Ecto neural progenitor cell (in vitro differentiated cells): ENCODE results near the gene C3orf33.
A peak's percentile ranks its signal among the peaks of the same experiment; 100 is the strongest.

Source experiments
- DNase-seq: peaks from one replicate; pipeline ENCODE4 v3.0.0-alpha.2; 2018; ENCODE audit warnings: low spot score

C3orf33 gene

DNA sequence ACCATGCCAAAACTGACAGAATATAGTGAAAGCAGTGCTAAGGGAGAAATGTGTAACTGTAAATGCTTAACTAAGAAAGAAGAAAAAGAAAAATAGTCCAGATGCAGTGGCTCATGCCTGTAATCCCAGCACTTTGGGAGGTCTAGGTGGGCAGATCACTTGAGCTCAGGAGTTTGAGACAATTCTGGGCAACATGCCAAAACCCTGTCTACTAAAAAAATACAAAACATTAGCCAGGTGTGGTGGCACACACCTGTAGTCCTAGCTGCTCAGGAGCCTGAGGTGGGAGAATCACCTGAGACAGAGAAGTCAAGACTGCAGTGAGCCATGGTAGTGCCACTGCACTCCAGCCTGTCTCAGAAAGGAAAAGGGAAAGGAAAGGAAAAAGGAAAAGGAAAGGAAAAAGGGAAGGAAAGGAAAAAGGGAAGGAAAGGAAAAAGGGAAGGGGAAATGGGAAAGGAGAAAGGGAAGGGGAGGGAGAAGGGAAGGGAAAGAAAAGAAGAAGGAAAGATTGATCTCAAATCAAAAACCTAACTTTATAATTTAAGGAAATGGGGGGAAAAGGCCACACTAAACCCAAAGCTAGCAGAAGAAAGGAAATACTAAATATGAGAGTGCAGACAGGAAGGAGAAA, 20.3 kb downstream of the C3orf33 start:
- no peak for DNase-seq

DNA sequence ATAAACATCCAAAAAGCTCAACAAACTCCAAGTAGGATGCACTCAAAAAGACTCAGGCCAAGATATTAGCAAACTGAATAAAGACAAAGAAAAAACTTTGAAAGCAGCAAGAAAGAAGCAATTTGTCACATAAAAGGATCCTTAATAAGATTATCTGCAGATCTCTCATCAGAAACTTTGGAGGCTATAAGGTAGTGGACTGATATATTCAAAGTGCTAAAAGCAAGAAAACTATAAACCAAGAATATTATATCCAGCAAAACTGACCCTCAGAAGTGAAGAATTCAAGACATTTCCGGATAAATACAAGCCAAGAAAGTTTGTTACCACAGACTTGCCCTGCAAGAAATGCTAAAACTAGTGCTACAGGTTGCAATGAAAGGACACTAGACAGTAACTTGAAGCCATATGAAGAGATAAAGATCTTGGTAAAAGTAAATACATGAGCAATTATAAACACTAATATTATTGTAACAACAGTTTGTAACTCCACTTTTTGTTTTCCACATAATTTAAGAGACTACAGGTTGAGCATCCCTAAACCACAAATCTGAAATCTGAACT, 23.6 kb downstream of the C3orf33 start:
- no peak for DNase-seq

DNA sequence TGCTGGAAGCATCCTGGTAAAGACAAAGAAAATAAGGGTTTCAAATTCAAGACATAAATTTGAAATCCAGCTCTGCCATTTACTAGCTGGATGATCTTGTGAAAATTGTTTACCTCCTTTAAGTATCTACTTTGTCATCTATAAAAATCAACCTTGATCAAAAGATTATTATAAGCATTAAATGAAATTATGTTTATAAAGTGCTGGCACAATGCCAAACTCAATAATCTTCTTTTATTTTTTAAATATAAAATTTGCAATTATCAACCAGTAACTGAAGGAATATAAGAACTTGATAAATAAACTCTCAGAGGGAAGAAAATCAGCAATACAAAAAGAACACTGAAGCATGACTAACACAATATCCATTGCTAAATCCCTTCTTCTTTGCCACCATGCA, 25.8 kb downstream of the C3orf33 start:
- no peak for DNase-seq

DNA sequence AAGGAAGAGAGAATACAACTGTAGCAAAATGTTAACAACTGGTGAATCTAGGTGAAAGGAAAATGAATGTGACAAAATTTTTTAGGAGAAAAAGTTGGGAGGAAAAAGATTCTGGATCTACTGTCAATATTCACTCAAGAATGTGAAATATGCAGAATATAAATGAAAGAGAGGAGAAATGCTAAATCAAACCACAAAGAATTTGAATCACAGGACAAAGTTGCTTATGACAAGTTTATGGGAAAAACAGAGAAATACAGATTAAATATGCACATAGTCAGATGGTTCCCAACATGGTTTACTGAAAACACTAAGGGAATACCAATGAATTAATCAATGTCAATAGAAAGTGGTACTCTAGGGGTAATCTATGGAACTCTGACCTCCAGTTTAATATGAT, 27.6 kb downstream of the C3orf33 start:
- DNase-seq = no peak

DNA sequence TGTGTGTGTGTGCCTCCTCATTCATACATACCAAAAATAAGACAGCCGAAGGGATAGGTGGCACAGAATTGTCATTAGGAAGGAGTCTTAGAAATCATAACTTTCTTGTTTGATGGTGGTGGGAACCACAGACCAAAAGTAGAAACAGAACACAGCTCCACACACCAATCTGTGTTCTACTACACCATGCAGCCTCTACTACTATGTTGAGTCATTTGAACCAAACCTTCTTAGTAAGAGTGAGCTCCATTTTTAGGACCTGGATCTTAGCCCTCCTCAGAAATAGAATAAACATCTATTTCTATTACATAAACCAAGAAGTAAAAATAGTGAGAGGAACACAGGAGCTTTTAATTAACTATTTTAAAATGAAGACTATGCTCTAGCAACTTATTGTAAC, 33.3 kb downstream of the C3orf33 start:
- DNase-seq = no peak

DNA sequence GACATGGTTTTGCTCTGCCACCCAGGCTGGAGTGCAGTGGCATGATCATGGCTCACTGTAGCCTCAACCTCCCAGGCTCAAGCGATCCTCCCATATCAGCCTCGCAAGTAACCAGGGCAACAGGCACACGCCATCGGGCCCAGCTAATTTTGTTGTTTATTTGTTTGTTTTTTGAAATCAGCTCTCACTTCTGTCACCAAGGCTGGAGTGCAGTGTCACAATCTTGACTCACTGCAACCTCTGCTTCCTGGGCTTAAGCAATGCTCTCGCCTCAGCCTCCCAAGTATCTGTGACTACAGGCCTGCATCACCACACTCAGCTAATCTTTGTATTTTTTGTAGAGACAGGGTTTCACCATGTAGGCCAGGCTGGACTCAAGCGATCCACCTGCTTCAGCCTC, 35.0 kb downstream of the C3orf33 start:
- DNase-seq = no peak

DNA sequence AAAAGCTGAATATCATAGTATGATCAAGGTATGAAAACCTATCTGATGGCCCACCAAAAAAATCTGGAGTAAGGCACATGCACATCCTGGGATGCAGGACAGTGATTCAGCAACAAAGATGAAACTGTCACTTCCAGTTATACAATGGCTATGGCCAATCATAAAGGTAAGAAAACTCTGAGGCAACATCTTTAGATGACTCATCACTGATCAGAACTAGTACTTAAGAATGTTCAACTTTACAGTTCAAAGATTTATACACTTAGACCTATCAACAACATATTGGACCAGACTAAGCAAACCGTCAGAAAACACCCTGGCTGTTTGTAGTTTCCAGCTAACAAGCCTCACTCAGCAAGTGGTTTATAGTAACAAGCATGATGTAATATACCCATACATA, 39.9 kb downstream of the C3orf33 start:
- no peak for DNase-seq

DNA sequence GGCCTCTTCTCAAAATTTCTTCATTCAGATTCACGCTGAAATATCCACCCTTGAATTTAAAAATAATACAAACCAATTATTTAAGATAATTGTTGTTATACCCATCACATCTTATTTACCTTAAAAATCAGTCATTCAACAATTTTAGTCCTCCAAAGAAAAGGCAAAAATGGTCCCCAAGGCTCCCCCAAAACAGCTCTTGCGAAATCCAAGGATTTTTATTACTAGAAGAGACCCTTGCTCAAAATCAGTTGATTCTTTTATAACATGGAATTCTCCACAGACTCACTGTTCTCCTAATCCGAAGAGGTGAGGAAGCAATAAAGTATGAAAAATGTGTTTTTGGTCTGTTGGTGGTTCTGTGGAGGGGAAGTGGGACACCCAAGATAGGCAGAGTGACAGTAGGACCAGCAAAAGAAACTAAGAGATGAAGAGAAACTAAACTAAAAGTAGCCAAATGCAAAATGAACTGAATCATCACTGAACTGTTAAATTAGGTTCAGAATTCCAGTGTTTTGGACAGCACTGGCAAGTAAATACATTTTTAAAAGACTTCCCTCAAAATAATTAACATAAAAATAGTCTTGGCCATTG, 42.1 kb downstream of the C3orf33 start:
- DNase-seq = no peak

DNA sequence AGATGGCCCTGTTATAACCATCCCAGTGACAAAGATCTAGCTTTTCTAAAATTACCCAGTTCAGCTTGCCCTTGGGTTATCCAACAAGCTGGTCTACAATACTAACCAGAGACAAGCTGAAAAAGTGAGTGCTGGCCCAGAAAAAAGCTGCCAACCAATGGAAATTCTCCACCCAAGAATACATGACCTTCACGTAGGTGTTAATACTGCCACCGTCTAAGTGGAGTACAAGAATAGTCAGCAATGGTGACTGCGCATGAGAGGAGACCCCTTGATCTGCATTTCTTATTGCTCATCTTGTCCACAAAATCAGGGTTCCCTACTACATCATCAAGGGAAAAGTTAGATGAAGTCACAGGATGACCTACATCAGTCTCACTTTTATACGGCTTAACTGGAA, 45.4 kb downstream of the C3orf33 start:
- no peak for DNase-seq

DNA sequence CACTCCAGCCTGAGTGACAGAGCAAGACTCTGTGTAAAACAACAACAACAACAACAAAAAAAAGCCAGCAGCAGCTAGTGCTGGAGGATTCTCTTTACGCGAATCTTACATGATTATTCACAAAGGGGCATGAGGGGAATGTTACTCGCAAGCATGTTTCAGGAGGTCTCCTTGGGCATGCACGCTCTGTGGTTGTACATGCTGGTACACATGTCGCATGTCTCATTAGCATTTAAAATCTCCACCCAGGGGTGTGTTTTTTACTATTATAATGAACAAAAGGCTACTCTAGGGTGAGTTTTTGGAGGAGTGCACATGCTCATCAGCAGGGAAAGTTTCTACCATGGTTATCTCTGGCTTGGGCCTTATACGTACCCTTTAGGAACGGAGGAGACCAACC, 48.5 kb downstream of the C3orf33 start:
- no peak for DNase-seq

DNA sequence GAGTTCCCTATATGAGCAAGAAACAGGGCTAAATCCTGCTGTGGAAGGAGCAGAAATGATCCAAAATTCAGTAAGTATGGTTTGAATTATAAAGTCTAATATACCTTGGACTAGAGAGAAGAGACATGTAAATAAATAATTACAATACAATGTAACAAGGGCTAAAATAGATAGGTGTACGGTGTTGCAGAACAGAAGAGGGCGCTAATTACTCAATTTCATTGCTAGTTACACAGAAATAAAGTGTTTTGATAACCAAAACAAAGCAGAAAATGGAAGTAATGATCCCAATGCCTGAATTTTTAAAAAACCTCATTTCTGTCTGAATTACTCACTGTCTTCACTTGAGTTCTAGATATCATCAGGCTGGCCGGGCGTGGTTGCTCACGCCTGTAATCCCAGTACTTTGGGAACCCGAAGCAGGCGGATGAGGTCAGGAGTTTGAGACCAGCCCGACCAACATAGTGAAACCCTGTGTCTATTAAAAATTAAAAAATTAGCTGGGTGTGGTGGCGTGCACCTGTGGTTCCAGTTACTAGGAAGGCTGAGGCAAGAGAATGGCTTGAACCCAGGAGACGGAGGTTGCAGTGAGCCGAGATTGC, 52.9 kb downstream of the C3orf33 start:
- no peak for DNase-seq

DNA sequence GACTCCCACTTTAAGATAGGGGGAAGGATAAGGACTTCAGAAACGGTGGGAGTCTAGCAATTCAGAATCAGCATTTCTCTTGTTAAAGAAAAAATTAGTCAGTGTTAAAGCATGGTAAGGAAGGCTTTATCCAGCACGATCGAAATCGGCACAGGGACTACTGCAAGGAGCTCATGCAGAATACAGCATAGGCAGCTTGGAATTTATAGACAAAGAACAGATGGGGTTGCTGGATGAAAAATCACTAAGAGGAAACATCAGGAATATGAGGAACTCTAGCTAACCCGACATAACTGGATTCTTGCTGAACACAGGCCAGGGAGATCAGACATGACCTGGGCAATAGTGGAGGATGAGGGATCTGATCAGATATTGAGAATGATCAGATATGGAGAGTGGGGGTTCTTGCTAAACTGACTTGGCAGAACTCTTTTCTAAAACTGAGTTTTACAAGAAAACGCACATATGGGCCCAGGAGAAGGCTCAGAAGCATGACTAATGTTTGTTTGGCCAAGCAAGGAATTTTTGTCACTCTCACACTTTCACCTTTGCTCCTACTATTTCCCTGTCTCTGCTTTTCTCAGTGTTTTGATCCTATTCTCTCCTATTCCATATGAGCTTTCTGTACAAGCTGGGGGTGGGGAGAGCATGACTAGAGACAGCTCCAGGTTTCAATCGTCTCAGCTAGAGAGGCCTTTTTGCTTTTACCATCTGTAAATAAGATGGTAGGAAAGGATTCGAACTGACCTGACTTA, 57.3 kb downstream of the C3orf33 start:
- no peak for DNase-seq

DNA sequence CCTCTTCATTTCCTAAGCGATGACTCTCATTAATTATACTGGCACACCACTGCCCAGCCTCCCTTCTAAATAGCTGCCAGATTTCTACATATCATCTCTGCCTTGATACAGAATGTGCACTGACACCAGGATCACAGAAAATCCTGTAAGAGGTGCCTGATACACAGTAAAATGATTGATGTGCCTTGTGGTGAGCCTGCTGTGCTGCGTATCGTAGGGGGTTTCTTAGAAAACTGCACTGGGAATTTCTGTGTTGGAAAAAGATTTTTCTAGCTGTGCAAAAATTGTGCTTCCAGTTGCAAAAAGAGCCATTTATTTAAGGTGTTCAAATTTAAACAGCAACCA, 58.2 kb downstream of the C3orf33 start:
- DNase-seq = no peak

DNA sequence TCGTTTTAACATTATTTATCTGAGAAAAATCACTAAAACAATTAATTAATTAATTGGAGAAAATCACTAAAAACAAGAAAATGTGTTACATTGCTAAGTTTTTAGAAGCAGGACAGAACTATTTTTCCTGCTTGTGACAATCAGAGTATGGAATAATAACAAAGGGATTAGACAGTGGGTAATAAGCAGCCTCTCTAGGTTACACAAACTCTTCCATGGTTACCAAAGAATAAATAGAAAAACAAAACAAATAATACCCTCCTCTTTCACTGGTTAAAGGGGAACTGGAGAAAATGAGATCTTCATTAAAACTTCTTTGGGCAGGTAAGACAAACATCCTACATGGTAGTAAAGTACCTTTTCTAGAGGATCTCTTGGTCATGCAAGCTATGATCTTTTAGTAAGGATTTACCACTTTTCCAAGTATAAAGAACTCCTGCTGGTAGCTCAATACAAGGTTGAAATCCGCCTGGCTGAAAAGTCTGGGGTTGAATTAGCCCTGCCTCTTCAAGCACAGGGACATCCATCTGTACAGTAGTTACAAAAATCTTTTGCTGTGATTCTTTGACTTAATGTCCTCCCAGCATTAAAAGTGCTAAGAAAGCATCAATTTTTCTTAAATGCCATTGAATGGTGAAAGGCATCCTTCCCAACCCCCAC, 58.7 kb downstream of the C3orf33 start:
- DNase-seq = no peak

DNA sequence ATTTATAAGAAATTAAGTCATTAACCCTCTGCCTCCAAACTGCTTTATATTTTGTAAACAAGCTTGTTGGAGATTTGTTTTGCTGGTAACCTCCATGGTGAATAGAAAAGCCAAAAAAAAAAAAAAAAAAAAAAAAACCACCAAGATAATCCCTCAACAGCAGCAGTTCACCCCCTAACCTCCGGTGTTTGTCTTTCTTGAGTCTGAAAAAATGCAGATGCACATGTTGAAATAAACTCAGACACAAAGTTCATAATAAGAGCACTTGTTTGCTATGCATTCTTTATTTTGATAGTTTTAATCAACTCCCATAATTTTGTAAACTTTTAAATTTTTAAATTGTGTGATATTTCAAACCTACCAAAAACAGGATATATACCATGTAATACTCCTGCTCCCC, 59.4 kb downstream of the C3orf33 start:
- no peak for DNase-seq

DNA sequence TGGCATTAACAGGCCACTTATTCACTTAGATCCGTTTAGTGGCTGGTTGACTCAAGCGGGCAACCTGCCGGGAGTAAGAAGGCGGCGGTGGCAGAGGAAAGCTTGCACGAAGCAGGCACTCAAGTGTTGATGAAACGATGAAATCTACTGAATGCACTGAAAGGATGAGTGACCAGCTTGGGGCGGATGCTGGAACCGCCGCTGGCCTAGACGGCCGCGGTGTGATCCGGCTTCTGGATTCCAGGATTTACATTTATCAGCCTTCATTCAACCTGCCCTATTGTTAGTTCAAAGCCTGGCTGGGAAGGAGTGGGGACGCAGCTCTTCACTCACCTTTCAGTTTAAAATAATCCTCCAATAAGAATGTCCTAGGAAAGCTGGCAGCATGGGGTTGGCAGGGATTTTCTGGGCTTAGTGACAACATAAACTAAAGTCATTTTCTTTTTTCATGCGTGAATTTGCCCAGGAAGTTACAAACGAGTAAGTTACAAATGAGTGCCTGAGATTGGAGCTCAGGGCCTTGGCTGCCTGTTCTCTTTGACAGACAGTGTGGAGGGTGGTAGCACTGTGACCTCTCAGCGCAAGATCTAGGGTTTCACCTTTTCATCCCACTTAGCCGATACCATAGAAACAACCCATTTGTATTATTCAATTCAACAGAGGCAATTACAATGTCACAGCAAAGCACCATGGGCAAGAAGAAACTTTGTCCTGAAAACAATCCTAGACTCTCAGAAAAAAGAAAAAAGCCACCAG, 60.1 kb downstream of the C3orf33 start:
- peak; percentile 77 for DNase-seq

DNA sequence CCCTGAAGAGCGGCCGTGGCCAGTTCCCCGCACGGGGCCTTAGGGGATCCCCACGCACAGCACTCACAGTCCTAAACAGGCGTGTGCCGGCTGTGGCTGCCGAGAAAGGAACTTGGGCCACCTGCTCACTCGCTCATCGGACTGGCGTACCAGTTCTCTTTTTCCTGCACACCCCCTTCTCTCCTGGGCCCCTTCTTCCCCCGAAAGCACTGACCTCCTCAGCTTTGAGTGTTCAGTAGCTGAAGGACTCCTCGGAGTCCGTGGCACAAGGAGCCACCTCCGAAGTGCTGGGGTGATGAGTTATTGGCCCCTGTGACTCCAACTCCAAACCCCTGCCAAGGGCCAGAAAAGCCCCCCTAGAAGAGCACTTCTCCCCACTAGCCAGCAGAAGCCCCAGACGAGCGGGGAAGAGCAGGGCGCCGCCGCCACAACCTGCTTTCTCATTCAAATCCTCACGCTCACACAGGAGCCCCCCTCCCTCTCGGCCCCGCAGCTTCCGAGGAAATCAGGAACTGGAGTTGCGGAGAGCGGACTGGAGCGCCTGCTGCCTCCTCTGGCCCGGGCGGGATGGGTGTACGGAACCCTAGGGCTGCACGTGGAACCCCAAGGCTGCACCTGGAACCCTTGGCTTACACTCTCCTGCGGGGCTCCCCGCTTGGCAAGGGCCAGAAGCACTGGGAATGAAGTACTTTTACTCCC, 61.3 kb downstream of the C3orf33 start, which contains the start of gene PLCH1:
PLCH1 (minus strand) TSS at position 446 of the 699 bp plus-strand sequence. CDS start 40,847 bp downstream, outside the sequence.
- DNase-seq = peak; percentile 91

DNA sequence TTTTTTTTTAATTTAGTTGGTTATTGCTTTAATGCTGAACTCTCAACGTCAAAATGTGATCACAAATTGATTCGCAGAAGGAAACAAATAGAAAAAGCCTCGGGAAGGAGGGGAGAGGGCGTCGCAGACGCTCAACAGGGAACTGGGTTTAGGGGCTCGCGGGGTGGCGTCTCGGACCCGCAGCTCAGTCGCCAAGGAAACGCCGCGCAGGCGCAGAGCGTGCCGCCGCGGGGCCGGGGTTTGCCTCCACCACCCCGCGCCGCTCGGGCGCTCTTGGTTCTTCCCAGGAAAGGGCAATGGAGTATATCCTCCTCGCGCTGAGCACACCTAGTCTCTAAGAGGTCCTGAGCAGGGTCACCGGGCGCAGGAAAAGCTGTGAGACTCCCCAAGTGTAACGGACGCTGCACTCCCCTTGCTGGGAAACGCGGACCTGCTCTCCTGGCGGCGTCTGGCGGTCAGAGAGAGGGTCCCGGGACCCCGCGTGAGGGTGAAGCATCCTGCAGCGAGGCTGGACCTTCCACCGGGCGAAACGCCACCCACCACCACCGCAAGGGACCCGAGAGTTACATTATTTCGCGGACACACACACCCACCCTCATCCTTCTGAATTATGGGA, 62.0 kb downstream of the C3orf33 start:
- DNase-seq = peak; percentile 93

DNA sequence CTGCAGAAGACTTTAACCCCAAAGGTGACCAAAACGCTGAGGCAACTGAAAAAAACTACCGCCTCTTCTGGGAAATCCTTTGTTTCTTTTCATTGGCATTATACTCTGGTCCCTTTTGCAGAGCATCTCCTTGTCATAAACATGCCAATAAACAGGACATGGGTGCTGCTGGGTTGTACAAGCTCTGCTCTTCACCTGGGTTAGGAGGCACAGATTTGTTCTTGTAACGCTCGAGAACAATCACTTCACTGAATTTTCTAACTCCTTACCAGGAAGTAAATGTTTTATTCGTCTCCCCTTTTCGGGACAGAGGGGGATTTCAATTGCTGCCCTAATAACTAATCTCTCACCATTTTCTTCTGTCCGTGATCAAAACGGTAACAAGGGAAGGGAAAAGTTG, 62.5 kb downstream of the C3orf33 start:
- no peak for DNase-seq

DNA sequence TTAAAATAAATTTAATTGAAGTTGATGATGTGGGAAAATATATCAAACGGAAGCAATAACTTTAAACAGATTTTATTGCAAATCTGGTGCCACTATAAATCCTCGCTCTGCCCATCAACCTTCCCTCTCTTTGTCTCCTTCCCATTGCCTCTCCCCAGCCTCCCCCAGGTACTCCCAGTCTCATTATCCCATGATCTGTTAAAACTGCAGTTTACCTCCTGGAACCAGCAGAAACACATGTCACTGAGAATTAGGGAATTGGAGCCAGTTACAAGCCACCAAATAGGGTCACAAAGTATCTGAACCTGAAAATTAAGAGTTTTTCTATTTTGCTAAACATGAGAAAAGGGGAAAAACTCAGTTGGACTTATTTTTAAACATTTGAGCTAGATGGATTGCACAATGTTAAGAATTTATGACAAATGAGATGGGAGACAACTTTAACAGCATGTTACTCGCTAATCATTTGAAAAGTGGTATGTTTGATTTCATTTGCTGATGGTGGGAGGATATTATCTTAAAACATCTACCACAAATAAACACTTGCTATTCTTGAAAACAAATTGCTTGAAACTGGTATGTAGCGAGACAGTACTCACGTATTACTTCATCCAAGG, 63.6 kb downstream of the C3orf33 start:
- no peak for DNase-seq
